Prostate gland (tissue), 2 donors: ENCODE data around the gene TP63. TPM values are rescaled to one million over a fixed set of nuclear protein-coding genes. Genes with fewer than 3 reads are reported as not detected.

Experiments
- DNase-seq: peaks from one replicate; pipeline ENCODE4 v3.0.0-alpha.2; 2019; ENCODE audit warnings: low spot score
- H3K27ac ChIP-seq, 2 donors: fragments of 200-600 bp; sonication (generic); 2 replicates each; pipeline ENCODE4 v1.5.1; 2017 to 2019
- H3K27me3 ChIP-seq: fragments of 200-600 bp; sonication (generic); replicated peaks from 2 replicates; pipeline ENCODE4 v1.5.1; 2019; ENCODE audit not compliant: insufficient read depth
- H3K36me3 ChIP-seq, 2 donors: fragments of 200-600 bp; sonication (generic); 1 replicate in 1 of 2; 2 replicates in 1 of 2; pipeline versions ENCODE4 v1.5.1 to v1.8.1; 2017 to 2019
- H3K4me1 ChIP-seq: fragments of 200-600 bp; sonication (generic); replicated peaks from 2 replicates; pipeline ENCODE4 v1.5.1; 2019
- H3K4me3 ChIP-seq, 2 donors: fragments of 200-600 bp; sonication (generic); 2 replicates each; pipeline ENCODE4 v1.5.1; 2017 to 2019
- H3K9me3 ChIP-seq: fragments of 200-600 bp; sonication (generic); 2 replicates; pipeline ENCODE4 v1.5.1; 2017
- CTCF ChIP-seq, 4 experiments: fragments of 200-600 bp in 2 of 4; fragments of 450-650 bp in 2 of 4; sonication (generic) in 2 of 4; IDR thresholded peaks; 1 replicate in 3 of 4; 2 replicates in 1 of 4; pipeline ENCODE4 v1.5.1; 2016 to 2019; ENCODE audit warnings: antibody characterized with exemption in 4 of 4, mild to moderate bottlenecking in 2 of 4, moderate library complexity in 2 of 4
- POLR2A ChIP-seq: fragments of 450-650 bp; IDR thresholded peaks from one replicate; pipeline ENCODE4 v1.6.1; 2016; ENCODE audit warnings: antibody characterized with exemption, mild to moderate bottlenecking
- POLR2AphosphoS5 ChIP-seq: sonication (generic); formaldehyde crosslinking; IDR thresholded peaks from one replicate; pipeline ENCODE4 v1.6.1; 2017; ENCODE audit warnings: antibody characterized with exemption
- WGBS: methylation state at CpG from one replicate; pipeline ENCODE4 v1.1.5; 2018; 5-methylcytosine and 5-hydroxymethylcytosine counted together
- intact Hi-C: fragments of 100-400 bp; cut with DNase I; formaldehyde crosslinking; loops from one replicate; pipeline ENCODE4 v1.14.2; 2022
- total RNA-seq, 2 donors: library from RNA; depleted of rRNA; stranded (reverse); fragments of >200 nt; gene quantifications; one replicate each; pipeline ENCODE4 v1.1.0, GENCODE V29; 2016

The TP63 gene
- total RNA-seq, 2 donors from 2014 or later, result 39.9 to 67.5 TPM

DNA sequence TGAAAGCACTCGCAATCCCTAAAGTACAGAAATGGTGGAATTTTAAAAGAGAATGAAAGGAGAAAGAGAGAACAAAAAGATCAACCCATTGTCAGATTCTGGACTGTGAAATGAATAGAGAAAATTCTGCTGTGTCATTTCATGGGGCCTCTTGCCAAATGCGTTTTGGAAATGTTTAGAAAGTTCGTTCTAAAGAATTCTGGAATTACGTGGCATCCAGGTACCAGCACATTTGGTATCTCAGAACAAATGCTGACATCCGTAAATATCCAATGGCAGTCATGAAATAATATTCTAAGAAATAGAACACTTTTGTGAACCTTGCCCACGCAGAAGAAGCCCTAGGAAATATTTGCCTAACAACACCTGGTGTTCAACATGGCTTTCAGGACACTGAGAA lies 270.3 kb downstream of the TP63 start:
- intact Hi-C loops, result no loop called here
- H3K9me3 ChIP-seq, result no peaks in the 10 kb centered on the region
- TF ChIP-seq POLR2AphosphoS5 (no peak), CTCF (IDR thresholded peaks at IDR 0.05) (no peak), POLR2A (no peak)
- H3K27ac ChIP-seq, result no peak overlapping the region
- H3K4me1 ChIP-seq, result no peaks in the 10 kb centered on the region
- H3K27me3 ChIP-seq, result no peaks in the 10 kb centered on the region
- 78% methylated on average over 6 of the region's 6 CpGs for WGBS
- H3K4me3 ChIP-seq, result no peak overlapping the region
- no peak for DNase-seq
- no peaks in the 10 kb centered on the region for H3K36me3 ChIP-seq

GRCh38 chr3:189902230-189903186 lies 271.3 kb downstream of the TP63 start:
- H3K27ac ChIP-seq, result no peak overlapping the region
- TF ChIP-seq POLR2AphosphoS5 (no peak), CTCF (IDR thresholded peaks at IDR 0.05) (no peak), POLR2A (no peak)
- no peak for DNase-seq
- H3K27me3 ChIP-seq, result no peaks in the 10 kb centered on the region
- H3K4me1 ChIP-seq, result no peaks in the 10 kb centered on the region
- H3K4me3 ChIP-seq, result no peak overlapping the region
- H3K36me3 ChIP-seq, result no peaks in the 10 kb centered on the region
- no peaks in the 10 kb centered on the region for H3K9me3 ChIP-seq
- WGBS, result 98% methylated on average over 2 of the region's 2 CpGs
- intact Hi-C loops, result no loop called here

GRCh38 chr3:189903562-189904250 lies 272.5 kb downstream of the TP63 start:
- intact Hi-C loops, result no loop called here
- TF ChIP-seq POLR2AphosphoS5 (no peak), CTCF (IDR thresholded peaks at IDR 0.05) (no peak), POLR2A (no peak)
- no peaks in the 10 kb centered on the region for H3K4me1 ChIP-seq
- no peak for DNase-seq
- H3K36me3 ChIP-seq, result no peaks in the 10 kb centered on the region
- 66% methylated on average over 6 of the region's 6 CpGs for WGBS
- H3K27ac ChIP-seq, result no peak overlapping the region
- H3K27me3 ChIP-seq, result no peaks in the 10 kb centered on the region
- no peak overlapping the region for H3K4me3 ChIP-seq
- H3K9me3 ChIP-seq, result no peaks in the 10 kb centered on the region

- Histone ChIP-seq H3K36me3 (no peaks in the 10 kb centered on the region), H3K27me3 (no peaks in the 10 kb centered on the region), H3K4me1 (no peaks in the 10 kb centered on the region), H3K27ac (no peak overlapping the region), H3K4me3 (no peak overlapping the region), H3K9me3 (no peaks in the 10 kb centered on the region)
- no peak for DNase-seq
- intact Hi-C loops, result no loop called here
- TF ChIP-seq POLR2AphosphoS5, result no peak
- TF ChIP-seq POLR2A, result no peak
- 80% methylated on average over 6 of the region's 6 CpGs for WGBS
Observed at GRCh38 chr3:189907803-189908202, 276.6 kb downstream of the TP63 start.

- intact Hi-C loops, result no loop called here
- DNase-seq, result no peak
- Histone ChIP-seq H3K27ac (no peak overlapping the region), H3K36me3 (no peaks in the 10 kb centered on the region), H3K27me3 (no peaks in the 10 kb centered on the region), H3K4me3 (no peak overlapping the region), H3K9me3 (no peaks in the 10 kb centered on the region), H3K4me1 (no peaks in the 10 kb centered on the region)
- no peak for TF ChIP-seq POLR2AphosphoS5
- TF ChIP-seq POLR2A, result no peak
- TF ChIP-seq CTCF (IDR thresholded peaks at IDR 0.05), result no peak
Observed at GRCh38 chr3:189908646-189909045, 277.5 kb downstream of the TP63 start.
